Esophagus squamous epithelium (tissue), 4 donors: ENCODE results near the gene FAM163A.

Source experiments
- POLR2A ChIP-seq, 4 donors: fragments of 450-650 bp; IDR thresholded peaks; one replicate each; pipeline ENCODE4 v1.6.1; 2017; ENCODE audit warnings: antibody characterized with exemption in 4 of 4, mild to moderate bottlenecking in 4 of 4, moderate library complexity in 3 of 4
- TF ChIP-seq, protein P1 (sequence below), 6 experiments: fragments of 450-650 bp in 4 of 6; fragments of 200-600 bp in 2 of 6; sonication (generic) in 2 of 6; IDR thresholded peaks; one replicate each; pipeline ENCODE4 v1.5.1; 2016 to 2019; ENCODE audit warnings: antibody characterized with exemption in 6 of 6, mild to moderate bottlenecking in 4 of 6, moderate library complexity in 4 of 6

GRCh38 chr1:179817056-179817455, 74.0 kb downstream of the FAM163A start:
- no peak for TF ChIP-seq POLR2A (IDR thresholded peaks at IDR 0.05)
- TF ChIP-seq, protein P1, sequence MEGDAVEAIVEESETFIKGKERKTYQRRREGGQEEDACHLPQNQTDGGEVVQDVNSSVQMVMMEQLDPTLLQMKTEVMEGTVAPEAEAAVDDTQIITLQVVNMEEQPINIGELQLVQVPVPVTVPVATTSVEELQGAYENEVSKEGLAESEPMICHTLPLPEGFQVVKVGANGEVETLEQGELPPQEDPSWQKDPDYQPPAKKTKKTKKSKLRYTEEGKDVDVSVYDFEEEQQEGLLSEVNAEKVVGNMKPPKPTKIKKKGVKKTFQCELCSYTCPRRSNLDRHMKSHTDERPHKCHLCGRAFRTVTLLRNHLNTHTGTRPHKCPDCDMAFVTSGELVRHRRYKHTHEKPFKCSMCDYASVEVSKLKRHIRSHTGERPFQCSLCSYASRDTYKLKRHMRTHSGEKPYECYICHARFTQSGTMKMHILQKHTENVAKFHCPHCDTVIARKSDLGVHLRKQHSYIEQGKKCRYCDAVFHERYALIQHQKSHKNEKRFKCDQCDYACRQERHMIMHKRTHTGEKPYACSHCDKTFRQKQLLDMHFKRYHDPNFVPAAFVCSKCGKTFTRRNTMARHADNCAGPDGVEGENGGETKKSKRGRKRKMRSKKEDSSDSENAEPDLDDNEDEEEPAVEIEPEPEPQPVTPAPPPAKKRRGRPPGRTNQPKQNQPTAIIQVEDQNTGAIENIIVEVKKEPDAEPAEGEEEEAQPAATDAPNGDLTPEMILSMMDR (IDR thresholded peaks at IDR 0.05) = no peak
